GM23248 (cell line): ENCODE data around the gene UBTD2.

Experiments used
- EZH2 ChIP-seq: fragments of 200-600 bp; sonication (generic); IDR thresholded peaks from 2 replicates; pipeline ENCODE4 v1.6.1; 2018; ENCODE audit warnings: antibody characterized with exemption, mild to moderate bottlenecking; ENCODE audit not compliant: insufficient read depth, poor library complexity, severe bottlenecking
- EZH2phosphoT487 ChIP-seq: fragments of 200-600 bp; sonication (generic); IDR thresholded peaks from 2 replicates; pipeline ENCODE4 v1.6.1; 2018; ENCODE audit warnings: antibody characterized with exemption, moderate library complexity, mild to moderate bottlenecking, low read depth; ENCODE audit not compliant: insufficient read depth

GRCh38 chr5:172321593-172321992 lies 38.0 kb upstream of the UBTD2 start:
- TF ChIP-seq EZH2 (no peak), EZH2phosphoT487 (no peak)
